RWPE1 (cell line): Measurements from ENCODE around the gene ASRGL1.
A peak's percentile ranks its signal among the peaks of the same experiment; 100 is the strongest.

ENCODE experiments used
- CTCF ChIA-PET: fragments of 350-600 bp; sonication (Branson Sonifier 250); formaldehyde crosslinking; extraction: SDS; loops from one replicate; lab custom pipeline; 2021; lab: Yijun Ruan, JAX
- POLR2A ChIA-PET: fragments of 400-600 bp; formaldehyde crosslinking; extraction: SDS; loops from one replicate; lab custom pipeline; 2020; ENCODE audit warnings: antibody characterized with exemption; ENCODE audit not compliant: low non-redundant PET; lab: Yijun Ruan, JAX
- DNase-seq: peaks from one replicate; pipeline ENCODE4 v3.0.0; 2012; ENCODE audit warnings: low spot score
- H3K27ac ChIP-seq: fragments of 450-650 bp; 2 replicates; pipeline ENCODE4 v1.5.1; 2017
- CTCF ChIP-seq: fragments of 450-650 bp; conservative IDR thresholded peaks from 2 replicates; pipeline ENCODE4 v1.5.1; 2017; ENCODE audit warnings: low read depth, mild to moderate bottlenecking

The ASRGL1 gene

GRCh38 chr11:62413060-62413696 lies 75.9 kb downstream of the ASRGL1 start:
- ChIA-PET CTCF (interaction anchor here (2.4 kb wide), 1 partner anchor 11 kb away, joined by 11 read pairs; no protein-coding TSS in a partner anchor), POLR2A (interaction anchor here (0.6 to 0.8 kb wide), 2 partner anchors 100 to 144 kb away, joined by 3 read pairs; no protein-coding TSS in a partner anchor)
- DNase-seq: no peak
- no peak for TF ChIP-seq CTCF
- H3K27ac ChIP-seq: peak overlapping the region; percentile 63

GRCh38 chr11:62416596-62416995 lies 79.3 kb downstream of the ASRGL1 start:
- no peak overlapping the region for H3K27ac ChIP-seq
- CTCF ChIA-PET: interaction anchor here (1.0 kb wide), 1 partner anchor 8 kb away, joined by 5 read pairs; no protein-coding TSS in a partner anchor
- TF ChIP-seq CTCF: no peak
- POLR2A ChIA-PET: no interaction called here
- DNase-seq: no peak

GRCh38 chr11:62418136-62418535 lies 80.9 kb downstream of the ASRGL1 start:
- POLR2A ChIA-PET: no interaction called here
- CTCF ChIA-PET: interaction anchor here (0.6 kb wide), 1 partner anchor 18 kb away, joined by 3 read pairs; no protein-coding TSS in a partner anchor
- no peak for DNase-seq
- TF ChIP-seq CTCF: no peak
- H3K27ac ChIP-seq: no peak overlapping the region

- POLR2A ChIA-PET: no interaction called here
- DNase-seq: no peak
- no peak within 1 kb of the TSS for H3K27ac ChIP-seq
- CTCF ChIA-PET: interaction anchor here (0.8 to 0.9 kb wide), 2 partner anchors 82 to 124 kb away, joined by 3 to 6 read pairs; no protein-coding TSS in a partner anchor
- no peak for TF ChIP-seq CTCF
Measured at GRCh38 chr11:62418733-62419132, 81.5 kb downstream of the ASRGL1 start, which contains the start of gene SCGB1A1. Gene SCGB1A1, plus strand, starts transcription at chr11:62419033. Its CDS starts 63 bp downstream, at chr11:62419096.

GRCh38 chr11:62419314-62419929 lies 82.2 kb downstream of the ASRGL1 start:
- no peak for TF ChIP-seq CTCF
- H3K27ac ChIP-seq: no peak overlapping the region
- CTCF ChIA-PET: interaction anchor here (0.6 to 1.2 kb wide), 4 partner anchors 16 to 136 kb away, joined by 3 to 8 read pairs (median 4); no protein-coding TSS in a partner anchor
- DNase-seq: no peak
- POLR2A ChIA-PET: no interaction called here

- CTCF ChIA-PET: interaction anchor here (0.6 to 1.2 kb wide), 2 partner anchors 15 to 136 kb away, joined by 3 to 8 read pairs; no protein-coding TSS in a partner anchor
- no peak overlapping the region for H3K27ac ChIP-seq
- POLR2A ChIA-PET: no interaction called here
- DNase-seq: no peak
- no peak for TF ChIP-seq CTCF
Measured at GRCh38 chr11:62419943-62420342, 82.7 kb downstream of the ASRGL1 start.
